ENCODE measurements around the gene NTSR2. TPM values are rescaled to one million over a fixed set of nuclear protein-coding genes. Genes with fewer than 3 reads are reported as not detected.

Gene NTSR2
- polyA plus RNA-seq, 2 of the 4 experiments (the other 2 are of a cell fraction), result not detected

DNA sequence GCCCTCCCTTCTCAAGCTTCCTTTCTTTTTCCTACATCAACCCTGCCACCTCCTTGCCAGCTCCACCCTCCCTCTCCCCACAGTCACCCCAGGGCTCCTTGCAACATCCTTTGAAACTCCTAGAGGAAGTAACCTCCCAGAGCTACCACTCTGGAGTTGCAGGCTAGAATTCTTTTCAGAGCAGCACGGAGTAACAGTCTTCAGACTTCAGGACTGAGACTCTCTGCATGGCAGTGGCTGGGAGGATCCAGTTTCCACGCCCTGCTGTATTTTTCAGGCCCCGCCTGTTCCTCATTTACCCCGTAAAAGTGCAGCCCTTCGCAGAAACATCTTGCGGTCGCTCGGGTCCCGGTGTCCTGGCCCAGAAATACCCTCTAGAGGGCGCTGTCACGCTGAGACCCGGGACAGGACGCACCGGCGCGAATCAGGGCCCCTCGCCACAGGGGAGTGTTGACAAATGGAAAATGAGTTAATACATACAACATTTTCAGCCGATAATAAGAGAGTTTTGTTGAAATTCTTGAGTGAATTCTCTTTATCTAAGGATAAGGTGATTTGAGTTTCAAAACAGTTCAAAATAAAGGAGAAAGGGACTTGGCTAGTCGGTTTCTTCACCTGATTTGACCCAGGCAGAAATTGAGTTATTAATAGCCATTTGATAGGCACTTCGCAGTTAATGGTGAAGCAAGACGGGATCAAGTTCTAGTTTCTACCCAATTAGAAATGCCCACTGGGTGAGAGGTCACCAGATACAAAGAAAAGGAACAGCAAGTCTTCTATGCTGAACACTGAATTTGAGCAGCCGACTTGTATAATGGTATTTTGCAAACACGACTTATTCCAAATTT is 18.5 kb upstream of the NTSR2 start (continued):
- TF ChIP-seq EHF (CRISPR knock-in tag; IDR thresholded peaks at IDR 0.05) (no peak), KDM5A (IDR thresholded peaks at IDR 0.05) (no peak), NR3C1 (IDR thresholded peaks at IDR 0.05) (no peak), SMC3 (IDR thresholded peaks at IDR 0.05) (peak; percentile 79)

DNA sequence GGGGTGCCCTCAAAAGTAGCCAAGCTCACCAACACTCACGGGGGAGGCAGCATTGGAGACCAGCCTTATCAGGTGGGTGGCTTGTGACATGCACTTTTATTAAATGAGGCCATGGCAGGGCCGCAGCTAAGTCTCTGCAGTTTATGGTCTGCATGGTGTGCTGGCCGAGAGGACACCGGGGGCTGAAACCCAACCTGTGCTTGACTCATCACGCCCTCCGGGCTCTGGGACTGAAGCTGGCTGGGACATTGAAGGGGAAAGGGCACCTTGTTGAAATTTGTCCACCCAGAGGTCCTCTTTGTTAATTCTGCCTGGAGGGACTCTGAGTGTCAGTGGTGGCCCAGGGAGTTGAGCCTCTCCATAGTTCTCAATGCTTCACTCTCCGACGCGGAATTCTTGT is 17.7 kb upstream of the NTSR2 start:
- POLR2A ChIA-PET, result interaction anchor here (0.8 to 1.0 kb wide), 2 partner anchors 92 to 621 kb away, joined by 3 to 4 read pairs; no protein-coding TSS in a partner anchor
- ATAC-seq, result peak in 1 of 2 experiments; percentile 5; a peak in 3 of 6 replicates
- no peak overlapping the region for H3K4me3 ChIP-seq

DNA sequence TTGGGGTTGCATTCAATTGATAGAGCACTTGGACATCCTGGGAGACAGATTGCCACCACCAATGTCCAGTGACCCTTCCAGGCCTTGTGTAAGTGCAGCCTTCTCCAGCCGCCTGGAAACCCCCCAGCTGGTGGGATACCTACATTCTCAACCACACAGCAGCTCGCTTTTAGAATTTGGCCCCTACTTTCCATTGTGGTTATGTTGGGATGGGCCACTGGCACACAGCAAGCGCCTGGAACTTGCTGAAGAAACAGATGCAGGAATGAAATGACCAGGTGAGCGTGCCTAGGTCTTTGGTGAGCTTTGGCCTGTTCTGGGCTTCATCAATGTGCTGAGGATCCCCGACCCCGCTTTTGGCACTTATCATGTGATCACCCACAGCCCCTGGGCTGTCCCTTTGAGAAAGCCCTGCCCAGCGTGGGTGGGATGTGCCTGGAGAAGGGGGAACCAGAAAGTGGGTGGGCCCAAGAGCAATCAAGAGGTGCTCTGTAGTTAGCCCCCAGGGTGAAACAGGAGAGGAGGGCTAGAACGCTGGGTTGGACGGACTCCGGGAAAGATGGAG is 16.0 kb upstream of the NTSR2 start:
- POLR2A ChIA-PET, result no interaction called here
- no peak overlapping the region for H3K4me3 ChIP-seq
- no peak for FAIRE-seq
- H3K27ac ChIP-seq, result no peak overlapping the region
- TF ChIP-seq NPAS2 (CRISPR knock-in tag; IDR thresholded peaks at IDR 0.05; ENCODE audit: borderline replicate concordance), result no peak
- TF ChIP-seq MAZ (IDR thresholded peaks at IDR 0.05; ENCODE audit: borderline replicate concordance, low read depth, low read length), result no peak
- TF ChIP-seq NFE2L2 (conservative IDR thresholded peaks at IDR 0.05; ENCODE audit: low read length), result no peak
- H3K9me3 ChIP-seq, result no peaks in the 10 kb centered on the region
- 65% methylated on average over 10 of the region's 10 CpGs for WGBS (ENCODE audit: missing lambda C conversion rate)
- H3K4me1 ChIP-seq, result peaks cover 9% of the 10 kb centered on the region; the same call in 1 of the 3 replicates
- CTCF ChIA-PET, result interaction anchor here (0.7 to 35.7 kb wide), 6 partner anchors 9 to 208 kb away, joined by 3 to 700 read pairs (median 4); partner anchors contain the start of gene LPIN1
- ATAC-seq, result no peak
- no peak overlapping the region for H3K4me2 ChIP-seq
- DNase-seq (ENCODE audit: low read depth in 1 of 2, low spot score in 1 of 2), result no peak

More for the DNA sequence above, 17.7 kb upstream of the NTSR2 start:
- Histone ChIP-seq H3K4me2 (peak overlapping the region; percentile 73), H3K27ac (peak overlapping the region in 1 of 2 experiments; percentile 55; a peak in 2 of 6 replicates), H3K4me1 (peaks cover 9% of the 10 kb centered on the region; the same call in 1 of the 3 replicates), H3K9me3 (no peaks in the 10 kb centered on the region)
- CTCF ChIA-PET, result interaction anchor here (0.6 to 35.7 kb wide), 39 partner anchors 10 to 302 kb away, joined by 3 to 700 read pairs (median 4); partner anchors contain the start of genes E2F6 and LPIN1
- FAIRE-seq (no peak), DNase-seq (ENCODE audit: low read depth in 1 of 2, low spot score in 1 of 2) (no peak)
- no peak for TF ChIP-seq EHMT2 (IDR thresholded peaks at IDR 0.05; ENCODE audit: low read depth)
- WGBS (ENCODE audit: missing lambda C conversion rate), result 85% methylated on average over 8 of the region's 9 CpGs

DNA sequence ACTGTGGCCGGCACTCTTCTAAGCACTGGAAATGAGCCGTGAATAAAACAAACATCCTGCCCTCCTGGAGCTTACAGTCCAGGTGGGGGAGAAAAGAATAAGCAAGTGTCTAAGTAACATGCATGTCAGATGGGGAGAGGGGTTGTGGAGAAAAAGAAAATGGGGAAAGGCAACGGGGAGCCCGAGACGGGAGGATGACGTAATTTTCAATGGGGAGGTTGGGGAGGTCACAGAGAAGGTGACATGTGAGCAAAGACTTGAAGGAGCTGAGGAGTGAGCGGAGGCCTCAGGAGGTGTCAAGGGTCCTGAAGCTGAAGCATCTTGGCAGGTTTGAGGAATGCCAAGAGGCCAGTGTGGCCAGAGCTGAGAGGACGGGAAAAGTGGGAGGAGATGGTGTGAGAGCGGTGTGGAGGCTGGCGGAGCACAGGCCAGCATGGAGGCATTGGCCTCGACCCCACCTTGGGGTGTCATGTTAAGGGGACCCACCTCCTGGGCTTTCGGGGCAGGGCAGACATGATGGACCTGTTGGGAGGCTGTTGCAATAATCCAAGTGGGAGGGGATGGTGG is 15.0 kb upstream of the NTSR2 start:
- Histone ChIP-seq H3K4me2 (no peak overlapping the region), H3K4me1 (peaks cover 13% of the 10 kb centered on the region; the same call in 2 of the 3 replicates), H3K27ac (no peak overlapping the region), H3K9me3 (no peaks in the 10 kb centered on the region), H3K4me3 (no peak overlapping the region)
- ATAC-seq, result no peak
- ChIA-PET POLR2A (interaction anchor here (0.9 kb wide), 1 partner anchor 61 kb away, joined by 3 read pairs; the partner anchor contains the start of gene LPIN1), CTCF (interaction anchor here (0.8 to 35.7 kb wide), 4 partner anchors 12 to 552 kb away, joined by 3 to 700 read pairs (median 4); a partner anchor contains a TSS)
- 37% methylated on average over 12 of the region's 12 CpGs for WGBS (ENCODE audit: missing lambda C conversion rate)
- FAIRE-seq, result no peak
- DNase-seq (ENCODE audit: low read depth in 1 of 2, low spot score in 1 of 2), result no peak
- TF ChIP-seq FOSL2 (IDR thresholded peaks at IDR 0.05) (no peak), FOSL2 (CRISPR knock-in tag; IDR thresholded peaks at IDR 0.05) (no peak), ZFP36 (IDR thresholded peaks at IDR 0.05; ENCODE audit: borderline replicate concordance, partially characterized antibody) (no peak), HEYL (CRISPR knock-in tag; IDR thresholded peaks at IDR 0.05) (no peak), RFX5 (IDR thresholded peaks at IDR 0.05) (no peak), POLR2AphosphoS2 (conservative IDR thresholded peaks at IDR 0.05; ENCODE audit: low read length) (no peak), EHMT2 (IDR thresholded peaks at IDR 0.05; ENCODE audit: low read depth) (no peak), SREBF2 (IDR thresholded peaks at IDR 0.05) (no peak), FOXS1 (CRISPR knock-in tag; IDR thresholded peaks at IDR 0.05) (no peak), BHLHE40 (IDR thresholded peaks at IDR 0.05; ENCODE audit: low read depth, low read length) (no peak), HOXA7 (CRISPR knock-in tag; IDR thresholded peaks at IDR 0.05) (no peak), HDAC2 (IDR thresholded peaks at IDR 0.05) (no peak), ZNF302 (CRISPR knock-in tag; IDR thresholded peaks at IDR 0.05) (no peak)
- TF ChIP-seq, protein P1, sequence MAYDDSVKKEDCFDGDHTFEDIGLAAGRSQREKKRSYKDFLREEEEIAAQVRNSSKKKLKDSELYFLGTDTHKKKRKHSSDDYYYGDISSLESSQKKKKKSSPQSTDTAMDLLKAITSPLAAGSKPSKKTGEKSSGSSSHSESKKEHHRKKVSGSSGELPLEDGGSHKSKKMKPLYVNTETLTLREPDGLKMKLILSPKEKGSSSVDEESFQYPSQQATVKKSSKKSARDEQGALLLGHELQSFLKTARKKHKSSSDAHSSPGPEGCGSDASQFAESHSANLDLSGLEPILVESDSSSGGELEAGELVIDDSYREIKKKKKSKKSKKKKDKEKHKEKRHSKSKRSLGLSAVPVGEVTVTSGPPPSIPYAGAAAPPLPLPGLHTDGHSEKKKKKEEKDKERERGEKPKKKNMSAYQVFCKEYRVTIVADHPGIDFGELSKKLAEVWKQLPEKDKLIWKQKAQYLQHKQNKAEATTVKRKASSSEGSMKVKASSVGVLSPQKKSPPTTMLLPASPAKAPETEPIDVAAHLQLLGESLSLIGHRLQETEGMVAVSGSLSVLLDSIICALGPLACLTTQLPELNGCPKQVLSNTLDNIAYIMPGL (CRISPR knock-in tag; IDR thresholded peaks at IDR 0.05; ENCODE audit: borderline replicate concordance), result no peak
- TF ChIP-seq, protein P2, sequence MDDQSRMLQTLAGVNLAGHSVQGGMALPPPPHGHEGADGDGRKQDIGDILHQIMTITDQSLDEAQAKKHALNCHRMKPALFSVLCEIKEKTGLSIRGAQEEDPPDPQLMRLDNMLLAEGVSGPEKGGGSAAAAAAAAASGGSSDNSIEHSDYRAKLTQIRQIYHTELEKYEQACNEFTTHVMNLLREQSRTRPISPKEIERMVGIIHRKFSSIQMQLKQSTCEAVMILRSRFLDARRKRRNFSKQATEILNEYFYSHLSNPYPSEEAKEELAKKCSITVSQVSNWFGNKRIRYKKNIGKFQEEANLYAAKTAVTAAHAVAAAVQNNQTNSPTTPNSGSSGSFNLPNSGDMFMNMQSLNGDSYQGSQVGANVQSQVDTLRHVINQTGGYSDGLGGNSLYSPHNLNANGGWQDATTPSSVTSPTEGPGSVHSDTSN (IDR thresholded peaks at IDR 0.05), result no peak
- TF ChIP-seq, protein P3, sequence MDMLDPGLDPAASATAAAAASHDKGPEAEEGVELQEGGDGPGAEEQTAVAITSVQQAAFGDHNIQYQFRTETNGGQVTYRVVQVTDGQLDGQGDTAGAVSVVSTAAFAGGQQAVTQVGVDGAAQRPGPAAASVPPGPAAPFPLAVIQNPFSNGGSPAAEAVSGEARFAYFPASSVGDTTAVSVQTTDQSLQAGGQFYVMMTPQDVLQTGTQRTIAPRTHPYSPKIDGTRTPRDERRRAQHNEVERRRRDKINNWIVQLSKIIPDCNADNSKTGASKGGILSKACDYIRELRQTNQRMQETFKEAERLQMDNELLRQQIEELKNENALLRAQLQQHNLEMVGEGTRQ (IDR thresholded peaks at IDR 0.05), result no peak
- TF ChIP-seq, protein P4, sequence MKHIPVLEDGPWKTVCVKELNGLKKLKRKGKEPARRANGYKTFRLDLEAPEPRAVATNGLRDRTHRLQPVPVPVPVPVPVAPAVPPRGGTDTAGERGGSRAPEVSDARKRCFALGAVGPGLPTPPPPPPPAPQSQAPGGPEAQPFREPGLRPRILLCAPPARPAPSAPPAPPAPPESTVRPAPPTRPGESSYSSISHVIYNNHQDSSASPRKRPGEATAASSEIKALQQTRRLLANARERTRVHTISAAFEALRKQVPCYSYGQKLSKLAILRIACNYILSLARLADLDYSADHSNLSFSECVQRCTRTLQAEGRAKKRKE (CRISPR knock-in tag; IDR thresholded peaks at IDR 0.05; ENCODE audit: low read depth), result no peak

Data from A549 (cell line).